HepG2 (cell line): Measurements from ENCODE around the gene EFNA2. TPM values are rescaled to one million over a fixed set of nuclear protein-coding genes. Genes with fewer than 3 reads are reported as not detected.
A peak's percentile ranks its signal among the peaks of the same experiment; 100 is the strongest.

Experiments
- ATF2 ChIP-seq: sonication (generic); formaldehyde crosslinking; IDR thresholded peaks from 2 replicates; pipeline ENCODE4 v1.4.0; 2020; ENCODE audit warnings: missing genetic modification reagents
- CBX2 ChIP-seq, 2 experiments: fragments of 200-600 bp in 1 of 2; sonication (generic); formaldehyde crosslinking in 1 of 2; IDR thresholded peaks; 2 replicates each; pipeline versions ENCODE4 v1.7.0 to v1.8.1; 2018 to 2022; ENCODE audit warnings: low read depth in 2 of 2, low read length in 1 of 2, mild to moderate bottlenecking in 1 of 2, missing genetic modification reagents in 1 of 2
- CENPX ChIP-seq: sonication (generic); formaldehyde crosslinking; IDR thresholded peaks from 2 replicates; pipeline ENCODE4 v1.9.0; 2021; ENCODE audit warnings: mild to moderate bottlenecking, missing genetic modification reagents, moderate library complexity
- DPF2 ChIP-seq: sonication (generic); formaldehyde crosslinking; IDR thresholded peaks from 2 replicates; pipeline ENCODE4 v1.4.0; 2020; ENCODE audit warnings: mild to moderate bottlenecking, low read depth, missing genetic modification reagents, borderline replicate concordance
- EHMT2 ChIP-seq: fragments of 200-600 bp; sonication (generic); IDR thresholded peaks from 2 replicates; pipeline ENCODE4 v1.7.0; 2017; ENCODE audit warnings: antibody characterized with exemption, low read depth, low read length, borderline replicate concordance
- HIC2 ChIP-seq: sonication (generic); formaldehyde crosslinking; IDR thresholded peaks from 2 replicates; pipeline ENCODE4 v1.9.0; 2022; ENCODE audit warnings: low read depth, missing genetic modification reagents
- MAX ChIP-seq: IDR thresholded peaks from 2 replicates; pipeline ENCODE4 v1.6.1; 2012; ENCODE audit warnings: inconsistent platforms
- MAZ ChIP-seq, 2 experiments: sonication (generic) in 1 of 2; formaldehyde crosslinking in 1 of 2; IDR thresholded peaks; 2 replicates each; pipeline versions ENCODE4 v1.5.0 to v1.6.1; 2012 to 2020; ENCODE audit warnings: low read depth in 2 of 2, mild to moderate bottlenecking in 2 of 2, borderline replicate concordance in 1 of 2, improper control_type of control experiment in 1 of 2, low read length in 1 of 2, missing genetic modification reagents in 1 of 2, moderate library complexity in 1 of 2
- MNT ChIP-seq: fragments of 450-650 bp; IDR thresholded peaks from 2 replicates; pipeline ENCODE4 v1.6.1; 2016
- NBN ChIP-seq: fragments of 450-650 bp; conservative IDR thresholded peaks from 2 replicates; pipeline ENCODE4 v1.6.1; 2017
- NR1H2 ChIP-seq: sonication (generic); formaldehyde crosslinking; IDR thresholded peaks from 2 replicates; pipeline ENCODE4 v1.8.1; 2022; ENCODE audit warnings: low read depth, missing genetic modification reagents, borderline replicate concordance
- PCBP2 ChIP-seq: fragments of 200-400 bp; formaldehyde crosslinking; optimal IDR thresholded peaks from 2 replicates; pipeline ENCODE3; 2018; ENCODE audit warnings: low read length, low read depth; ENCODE audit not compliant: poor library complexity, severe bottlenecking
- TBP ChIP-seq: sonication (generic); formaldehyde crosslinking; IDR thresholded peaks from 2 replicates; pipeline ENCODE4 v1.5.0; 2020; ENCODE audit warnings: missing genetic modification reagents
- WIZ ChIP-seq: sonication (generic); formaldehyde crosslinking; IDR thresholded peaks from 2 replicates; pipeline ENCODE4 v1.5.1; 2020; ENCODE audit warnings: mild to moderate bottlenecking, missing genetic modification reagents
- YY1 ChIP-seq: IDR thresholded peaks from 2 replicates; pipeline ENCODE4 v1.6.1; 2011; ENCODE audit warnings: low read length, low read depth, moderate library complexity, mild to moderate bottlenecking; ENCODE audit not compliant: insufficient read depth, insufficient replicate concordance
- ZFX ChIP-seq: sonication (generic); formaldehyde crosslinking; IDR thresholded peaks from 2 replicates; pipeline ENCODE4 v1.4.0; 2020; ENCODE audit warnings: mild to moderate bottlenecking, low read depth, missing genetic modification reagents, moderate library complexity
- ZMAT5 ChIP-seq: sonication (generic); formaldehyde crosslinking; IDR thresholded peaks from 2 replicates; pipeline ENCODE4 v1.5.0; 2020; ENCODE audit warnings: mild to moderate bottlenecking, low read depth, missing genetic modification reagents, borderline replicate concordance
- ZNF329 ChIP-seq: sonication (generic); formaldehyde crosslinking; IDR thresholded peaks from 2 replicates; pipeline ENCODE4 v1.9.0; 2021; ENCODE audit warnings: low read depth, mild to moderate bottlenecking, missing genetic modification reagents
- ZNF550 ChIP-seq: sonication (generic); formaldehyde crosslinking; IDR thresholded peaks from 2 replicates; pipeline ENCODE4 v1.4.0; 2020; ENCODE audit warnings: mild to moderate bottlenecking, missing genetic modification reagents, borderline replicate concordance
- ZNF747 ChIP-seq: sonication (generic); formaldehyde crosslinking; IDR thresholded peaks from 2 replicates; pipeline ENCODE4 v1.8.1; 2023; ENCODE audit warnings: missing genetic modification reagents, mild to moderate bottlenecking, borderline replicate concordance
- ZSCAN31 ChIP-seq: sonication (generic); formaldehyde crosslinking; IDR thresholded peaks from 2 replicates; pipeline ENCODE4 v1.5.0; 2020; ENCODE audit warnings: low read depth, mild to moderate bottlenecking, missing genetic modification reagents
- polyA plus RNA-seq, 8 experiments: library from polyadenylated mRNA; depleted of rRNA in 3 of 8; stranded (reverse) in 7 of 8; unstranded in 1 of 8; fragments of >200 nt; fragmentation: Illumina TruSeq in 4 of 8; extraction: Trizol in 4 of 8; gene quantifications; 2 replicates each; pipeline versions ENCODE4 v1.2.1 to v1.2.3, GENCODE V29; 2011 to 2016; ENCODE audit warnings: low read depth in 4 of 8, missing spikeins in 1 of 8, mixed read lengths in 1 of 8; ENCODE audit not compliant: insufficient read depth in 1 of 8
- total RNA-seq, 5 experiments: library from RNA; depleted of rRNA; stranded (reverse); fragments of >200 nt; fragmentation: Illumina TruSeq; extraction: Trizol; gene quantifications; 2 replicates each; pipeline ENCODE4 v1.2.3, GENCODE V29; 2016; ENCODE audit warnings: low read depth in 1 of 5

EFNA2 gene
- total and polyA plus RNA-seq, 2 of the 13 experiments (the other 11 are each of a cell fraction or from before 2014, with no cell fraction given): 6.0 to 9.9 TPM

GRCh38 chr19:1248139-1248785, 37.4 kb upstream of the EFNA2 start, which contains the start of gene MIDN (continued):
- peak; percentile 41; the same call in 1 of the 2 replicates for TF ChIP-seq HIC2 (CRISPR knock-in tag)
- TF ChIP-seq ATF2 (CRISPR knock-in tag): 0 out of 2 replicates have a peak, but pooled peaks have one; percentile 26
- TF ChIP-seq ZMAT5 (CRISPR knock-in tag): no peak
- no peak for TF ChIP-seq ZNF747 (CRISPR knock-in tag)
- TF ChIP-seq EHMT2: no peak
- peak; percentile 82 for TF ChIP-seq ZFX (CRISPR knock-in tag)
- no peak for TF ChIP-seq CENPX
- TF ChIP-seq ZNF550 (CRISPR knock-in tag): 0 out of 2 replicates have a peak, but pooled peaks have one; percentile 28
- no peak for TF ChIP-seq ZNF329 (CRISPR knock-in tag)
- TF ChIP-seq NR1H2 (CRISPR knock-in tag): no peak
- TF ChIP-seq YY1: no peak
- no peak for TF ChIP-seq MNT
- 0 out of 2 replicates have a peak, but pooled peaks have one; percentile 21 for TF ChIP-seq DPF2 (CRISPR knock-in tag)
- no peak; the same call in 1 of the 2 replicates for TF ChIP-seq WIZ (CRISPR knock-in tag)
- TF ChIP-seq NBN: no peak
- TF ChIP-seq MAX: peak; percentile 64; the same call in 1 of the 2 replicates
- no peak; the same call in 1 of the 2 replicates for TF ChIP-seq ZSCAN31 (CRISPR knock-in tag)
- peak; percentile 56 for TF ChIP-seq MAZ (IDR thresholded peaks at IDR 0.05; ENCODE audit: borderline replicate concordance, low read depth, low read length)
- TF ChIP-seq MAZ (CRISPR knock-in tag; IDR thresholded peaks at IDR 0.05; ENCODE audit: low read depth): no peak; the same call in none of the 2 replicates
- no peak for TF ChIP-seq TBP (CRISPR knock-in tag)
- TF ChIP-seq PCBP2: no peak
- no peak for TF ChIP-seq CBX2 (IDR thresholded peaks at IDR 0.05; ENCODE audit: low read depth, low read length)
- TF ChIP-seq CBX2 (CRISPR knock-in tag; IDR thresholded peaks at IDR 0.05; ENCODE audit: low read depth): no peak
